HG03095 (cell line): ENCODE data around the gene SMYD4.
"Not testable (repeated sequence)": the region's sequence is repeated elsewhere in the genome, so short reads cannot be mapped to it uniquely, and the experiment has no call there.

Experiments
- ATAC-seq: cut with Tn5 transposase; IDR thresholded peaks from one replicate; pipeline ENCODE4 v1.9.1; 2021; ENCODE audit warnings: moderate library complexity; ENCODE audit not compliant: unreplicated experiment

SMYD4 gene

GRCh38 chr17:1829592-1830257 is at the start of gene SMYD4, which contains the start of gene RPA1:
TSS of gene SMYD4 (minus strand) at chr17:1829902. CDS start at chr17:1827994, 1,908 bp downstream.
TSS of gene RPA1 (plus strand) at chr17:1830005. CDS start at chr17:1830094, 89 bp downstream.
- ATAC-seq, result peak; percentile 83

DNA sequence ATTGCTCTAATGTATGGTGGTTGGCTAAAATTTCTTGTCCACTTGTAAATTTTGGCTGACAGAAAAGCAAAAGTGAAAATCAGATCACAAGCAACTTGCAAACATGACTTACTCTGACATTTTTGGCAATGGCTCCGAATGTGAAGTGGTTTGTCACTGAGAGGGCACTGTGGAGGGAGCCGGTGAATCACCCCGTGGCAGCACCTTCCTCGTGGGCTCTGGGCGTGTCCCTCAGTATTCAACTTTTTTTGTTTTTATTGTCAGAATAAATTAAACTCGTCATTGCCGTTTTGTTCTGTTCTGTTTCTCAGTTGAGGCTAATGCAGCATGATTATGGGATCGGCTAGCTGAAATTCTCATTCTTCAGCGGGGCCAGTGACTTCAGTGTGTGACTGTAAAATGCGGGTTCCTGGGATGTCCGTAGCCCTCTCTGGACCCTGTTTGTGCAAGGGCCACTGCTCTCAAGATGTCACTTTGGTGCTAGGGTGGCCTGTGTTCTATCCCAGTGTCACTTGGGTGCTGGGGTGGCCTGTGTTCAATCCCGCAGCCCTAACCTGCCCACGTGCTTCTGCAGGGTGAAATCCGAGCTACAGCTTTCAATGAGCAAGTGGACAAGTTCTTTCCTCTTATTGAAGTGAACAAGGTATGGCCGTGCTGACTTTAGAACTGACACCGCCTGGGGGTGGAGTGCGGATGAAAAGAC is 48.9 kb upstream of the SMYD4 start:
- ATAC-seq, result no peak

DNA sequence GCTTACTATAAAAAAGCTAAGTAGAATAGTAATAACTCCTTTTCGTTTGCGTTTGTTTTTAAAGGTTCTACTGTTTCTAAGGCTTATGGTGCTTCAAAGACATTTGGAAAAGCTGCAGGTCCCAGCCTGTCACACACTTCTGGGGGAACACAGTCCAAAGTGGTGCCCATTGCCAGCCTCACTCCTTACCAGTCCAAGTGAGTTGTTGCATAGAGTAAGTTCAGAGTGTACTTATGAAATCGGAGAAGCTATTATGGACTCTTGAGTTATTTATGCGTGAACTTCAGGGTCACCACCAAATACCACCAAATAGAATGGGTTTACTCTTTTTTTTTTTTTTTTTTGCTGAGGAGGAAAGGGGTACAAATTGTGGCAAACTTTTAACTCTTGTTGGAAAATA is 45.9 kb upstream of the SMYD4 start:
- no peak for ATAC-seq

GRCh38 chr17:1873418-1873817 is 43.7 kb upstream of the SMYD4 start:
- no peak for ATAC-seq

- no peak for ATAC-seq
Measured at GRCh38 chr17:1872976-1873375, 43.3 kb upstream of the SMYD4 start.

DNA sequence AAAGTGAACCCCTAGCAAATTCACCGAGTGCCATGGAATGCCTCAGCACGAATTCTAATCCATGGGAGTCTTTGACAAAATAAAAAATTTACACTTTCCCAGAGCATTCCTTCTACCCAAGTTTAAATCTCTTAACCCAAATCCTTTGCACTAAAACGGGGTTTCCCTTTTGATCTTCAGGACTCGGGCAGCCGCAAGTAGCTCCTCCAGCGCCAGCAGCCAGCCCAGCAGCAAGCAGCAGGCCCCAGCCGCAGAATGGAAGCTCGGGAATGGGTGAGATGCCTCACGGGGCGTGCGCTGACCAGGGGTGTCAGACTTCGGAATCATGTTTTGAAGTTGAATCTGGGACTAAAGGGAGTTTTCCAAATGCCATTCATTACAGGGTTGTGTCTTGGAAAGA is 42.6 kb upstream of the SMYD4 start:
- no peak for ATAC-seq

- no peak for ATAC-seq
Measured at GRCh38 chr17:1871756-1872155, 42.1 kb upstream of the SMYD4 start.

DNA sequence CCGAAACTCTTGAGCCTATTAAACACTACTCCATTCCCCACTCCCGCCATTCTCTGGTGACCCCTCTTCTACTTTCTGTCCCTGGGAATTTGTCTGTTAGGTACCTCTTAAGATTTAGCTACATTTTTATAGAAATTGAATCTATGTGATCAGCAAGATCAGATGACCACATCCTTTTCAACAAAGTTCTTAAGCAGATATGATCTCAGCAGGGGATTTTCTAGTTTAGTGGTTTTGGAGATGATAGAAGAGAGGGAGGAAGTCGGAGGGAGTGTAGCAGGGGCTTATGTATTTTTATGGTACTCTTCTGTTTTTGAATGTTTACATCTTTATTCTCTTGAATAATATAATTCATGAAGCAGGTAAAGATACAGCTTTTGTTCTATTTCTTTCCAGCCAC is 40.9 kb upstream of the SMYD4 start:
- no peak for ATAC-seq

DNA sequence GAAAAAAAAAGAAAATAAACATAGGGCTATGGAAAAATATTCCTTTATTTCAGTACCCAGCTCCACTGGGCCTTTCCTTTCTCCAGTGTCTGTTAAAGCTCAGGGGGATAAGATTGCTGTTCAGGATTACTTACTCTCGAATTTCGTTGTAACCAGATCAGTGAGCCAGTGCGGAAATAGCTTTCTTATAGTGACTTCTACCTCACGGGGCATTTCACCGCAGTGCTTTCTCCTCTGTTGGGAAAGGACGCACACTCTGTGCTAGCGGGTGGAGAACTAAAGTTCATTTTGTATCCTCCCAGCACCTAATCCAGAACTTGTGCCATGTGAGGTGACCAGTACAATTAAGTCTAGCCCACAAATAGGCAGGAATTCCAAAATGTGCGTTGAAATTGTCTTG is 38.4 kb upstream of the SMYD4 start:
- no peak for ATAC-seq

- ATAC-seq, result no peak
Measured at GRCh38 chr17:1867307-1867706, 37.6 kb upstream of the SMYD4 start.

- ATAC-seq, result no peak
Measured at GRCh38 chr17:1865252-1866037, 35.7 kb upstream of the SMYD4 start.

DNA sequence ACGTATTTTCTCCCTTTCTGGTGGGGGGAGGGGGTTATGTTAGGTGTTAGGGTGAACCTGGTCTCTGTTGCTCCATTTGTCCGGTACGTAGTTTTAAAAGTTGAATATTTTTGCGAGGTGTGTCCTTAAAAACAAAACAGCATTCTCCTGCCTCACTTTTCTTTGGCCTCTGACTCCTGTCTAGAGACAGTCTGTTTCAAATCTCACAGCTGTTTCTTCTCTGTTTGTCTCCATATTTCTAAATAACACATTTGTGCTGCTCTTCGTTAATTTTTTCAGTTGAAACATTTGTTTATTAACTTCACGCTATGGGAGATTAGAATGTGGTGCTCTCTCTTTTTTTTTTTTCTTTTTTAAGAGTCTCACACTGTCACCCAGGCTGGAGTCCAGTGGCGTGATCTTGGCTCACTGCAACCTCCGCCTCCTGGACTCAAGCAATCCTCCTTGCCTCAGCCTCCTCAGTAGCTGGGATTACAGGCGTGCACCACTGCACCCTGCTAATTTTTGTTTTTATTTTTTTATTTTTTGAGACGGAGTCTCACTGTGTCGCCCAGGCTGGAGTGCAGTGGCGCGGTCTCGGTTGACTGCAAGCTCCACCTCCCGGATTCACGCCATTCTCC is 31.8 kb upstream of the SMYD4 start:
- no peak for ATAC-seq

- ATAC-seq, result no peak
Measured at GRCh38 chr17:1860978-1861377, 31.3 kb upstream of the SMYD4 start.

DNA sequence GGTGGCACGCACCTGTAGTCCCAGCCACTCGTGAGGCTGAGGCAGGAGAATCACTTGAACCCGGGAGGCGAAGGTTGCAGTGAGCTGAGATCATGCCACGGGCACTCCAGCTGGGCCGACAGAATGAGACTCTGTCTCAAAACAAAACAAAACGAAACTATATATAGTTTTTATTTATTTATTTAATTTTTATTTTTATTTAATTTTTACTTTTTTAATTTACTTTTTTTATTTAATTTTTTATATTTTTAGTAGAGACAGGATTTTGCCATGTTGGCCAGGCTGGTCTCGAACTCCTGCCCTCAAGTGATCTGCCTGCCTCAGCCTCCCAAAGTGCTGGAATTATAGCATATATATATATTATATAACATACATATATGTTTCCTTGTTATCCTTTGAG is 26.8 kb upstream of the SMYD4 start:
- ATAC-seq, result not testable (repeated sequence)

DNA sequence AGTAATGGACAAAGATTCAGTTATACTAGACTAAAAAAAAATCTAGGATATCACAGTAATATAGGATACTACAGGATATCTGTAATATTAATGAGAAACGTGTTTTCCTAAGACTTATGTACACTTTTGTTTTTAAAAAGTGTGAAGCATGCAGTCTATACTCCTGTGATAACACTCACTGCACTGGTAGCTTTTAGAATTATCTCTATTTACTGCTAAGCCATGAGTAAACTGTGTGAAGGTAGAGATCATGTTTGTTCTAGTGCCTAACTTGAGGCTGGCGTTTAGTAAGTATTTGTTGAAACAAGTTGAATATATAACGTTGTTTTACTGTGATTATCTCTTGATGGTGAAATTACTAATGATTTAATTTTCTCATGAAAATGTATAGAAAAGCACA is 24.0 kb upstream of the SMYD4 start:
- ATAC-seq, result no peak

- no peak for ATAC-seq
Measured at GRCh38 chr17:1852327-1852726, 22.6 kb upstream of the SMYD4 start.

- ATAC-seq, result no peak
Measured at GRCh38 chr17:1847191-1847590, 17.5 kb upstream of the SMYD4 start.

- no peak for ATAC-seq
Measured at GRCh38 chr17:1843947-1844346, 14.2 kb upstream of the SMYD4 start.

- no peak for ATAC-seq
Measured at GRCh38 chr17:1839516-1839915, 9.8 kb upstream of the SMYD4 start.

DNA sequence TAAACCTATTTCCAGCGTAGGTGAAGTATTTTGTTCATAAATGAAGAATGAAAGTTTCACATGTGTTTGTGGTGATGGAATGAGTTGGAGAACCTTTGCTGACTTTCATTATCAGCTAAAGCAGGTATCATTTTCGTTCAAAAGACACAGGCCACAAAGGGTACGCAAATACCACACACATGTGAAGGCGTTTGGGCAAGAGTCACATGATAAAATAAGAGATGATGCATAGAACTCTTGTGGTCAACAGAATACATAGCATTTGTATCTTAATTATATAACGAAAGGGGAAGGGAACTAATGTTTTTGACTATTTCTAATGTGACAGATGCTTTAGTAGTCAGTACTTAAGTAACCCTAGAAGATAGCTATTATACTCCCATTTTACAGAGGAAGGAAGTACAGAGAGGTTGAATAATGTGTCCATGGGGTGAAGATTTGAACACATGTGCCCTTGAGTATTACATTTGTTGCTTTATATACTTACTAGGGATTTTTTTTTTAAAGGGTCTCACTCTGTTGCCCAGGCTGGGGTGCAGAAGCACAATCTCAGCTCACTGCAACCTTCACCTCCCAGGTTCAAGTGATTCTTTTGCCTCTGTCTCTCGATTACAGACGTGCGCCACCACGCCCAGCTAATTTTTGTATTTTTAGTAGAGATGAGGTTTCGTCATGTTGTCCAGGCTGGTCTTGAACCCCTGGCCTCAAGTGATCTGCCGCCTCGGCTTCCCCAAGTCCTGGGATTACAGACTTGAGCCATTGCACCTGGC is 4.9 kb upstream of the SMYD4 start:
- ATAC-seq, result peak; percentile 40

DNA sequence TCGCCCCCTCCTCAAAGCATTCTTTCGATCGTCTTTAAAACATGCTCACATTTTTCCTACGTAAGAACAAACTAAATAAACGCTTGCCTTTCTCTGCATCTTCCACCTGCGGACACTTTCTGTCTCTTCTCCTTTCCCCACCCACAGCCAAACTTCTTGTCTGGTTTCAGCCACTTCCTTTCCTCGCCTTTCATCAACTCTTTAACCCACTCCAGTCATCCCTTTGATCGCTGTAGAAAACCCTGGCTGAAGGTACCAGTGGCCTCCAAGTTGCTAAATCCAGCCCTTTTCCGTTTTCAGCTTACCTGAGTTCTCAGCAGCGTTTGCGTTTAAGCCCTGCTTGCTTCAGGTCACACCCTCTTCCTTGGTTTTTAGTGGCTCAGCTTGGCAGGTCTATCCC is 586 bp upstream of the SMYD4 start:
- ATAC-seq, result no peak
